Liver (tissue), 9 donors: ENCODE data around the gene NOL4. TPM values are rescaled to one million over a fixed set of nuclear protein-coding genes. Genes with fewer than 3 reads are reported as not detected.

Source experiments
- DNase-seq: peaks from one replicate; pipeline ENCODE4 v3.0.0-alpha.2; 2017; ENCODE audit warnings: low spot score
- H3K27ac ChIP-seq, 2 donors: one replicate each; pipeline ENCODE4 v1.7.0; 2013; ENCODE audit warnings: inconsistent platforms in 2 of 2, low read length in 2 of 2, control low read depth in 1 of 2, low read depth in 1 of 2, mild to moderate bottlenecking in 1 of 2
- H3K27me3 ChIP-seq, 4 donors: one replicate each; pipeline versions ENCODE4 v1.6.1 to v1.7.0; 2013; ENCODE audit warnings: low read length in 3 of 4, inconsistent platforms in 1 of 4, mild to moderate bottlenecking in 1 of 4, moderate library complexity in 1 of 4; ENCODE audit not compliant: control insufficient read depth in 4 of 4, insufficient read depth in 4 of 4
- H3K36me3 ChIP-seq, 4 donors: one replicate each; pipeline versions ENCODE4 v1.6.1 to v1.7.0; 2013; ENCODE audit warnings: low read length in 3 of 4, mild to moderate bottlenecking in 3 of 4, low read depth in 1 of 4, moderate library complexity in 1 of 4; ENCODE audit not compliant: control insufficient read depth in 4 of 4, insufficient read depth in 3 of 4
- H3K4me1 ChIP-seq, 4 donors: one replicate each; pipeline versions ENCODE4 v1.6.1 to v1.7.0; 2013; ENCODE audit warnings: low read length in 3 of 4, mild to moderate bottlenecking in 3 of 4, moderate library complexity in 1 of 4; ENCODE audit not compliant: control insufficient read depth in 4 of 4, insufficient read depth in 4 of 4
- H3K4me3 ChIP-seq, 3 donors: one replicate each; pipeline versions ENCODE4 v1.6.1 to v1.7.0; 2013; ENCODE audit warnings: low read length in 3 of 3, control low read depth in 1 of 3, low read depth in 1 of 3, mild to moderate bottlenecking in 1 of 3
- H3K9ac ChIP-seq, 2 donors: one replicate each; pipeline ENCODE4 v1.7.0; 2013; ENCODE audit warnings: low read length in 2 of 2, mild to moderate bottlenecking in 2 of 2, moderate library complexity in 2 of 2, control low read depth in 1 of 2, low read depth in 1 of 2
- H3K9me3 ChIP-seq, 4 donors: one replicate each; pipeline versions ENCODE4 v1.6.1 to v1.7.0; 2013; ENCODE audit warnings: low read length in 3 of 4; ENCODE audit not compliant: control insufficient read depth in 4 of 4
- EGR1 ChIP-seq, 2 donors: IDR thresholded peaks; 2 replicates each; pipeline ENCODE4 v1.6.1; 2016 to 2018; ENCODE audit warnings: antibody characterized with exemption in 2 of 2, low read depth in 2 of 2
- FOXA1 ChIP-seq: IDR thresholded peaks from 2 replicates; pipeline ENCODE4 v1.6.1; 2016; ENCODE audit warnings: antibody characterized with exemption
- FOXA2 ChIP-seq: IDR thresholded peaks from 2 replicates; pipeline ENCODE4 v1.6.1; 2016; ENCODE audit warnings: antibody characterized with exemption
- GABPA ChIP-seq, 2 donors: IDR thresholded peaks in 1 of 2; conservative IDR thresholded peaks in 1 of 2; 2 replicates each; pipeline ENCODE4 v1.6.1; 2016; ENCODE audit warnings: antibody characterized with exemption in 2 of 2, mild to moderate bottlenecking in 1 of 2, moderate library complexity in 1 of 2
- HNF4A ChIP-seq, 2 donors: conservative IDR thresholded peaks; 2 replicates each; pipeline ENCODE4 v1.6.1; 2016; ENCODE audit warnings: antibody characterized with exemption in 2 of 2, mild to moderate bottlenecking in 2 of 2
- HNF4G ChIP-seq: IDR thresholded peaks from 2 replicates; pipeline ENCODE4 v1.6.1; 2016; ENCODE audit warnings: antibody characterized with exemption
- JUND ChIP-seq, 2 donors: IDR thresholded peaks; 2 replicates each; pipeline ENCODE4 v1.6.1; 2016; ENCODE audit warnings: antibody characterized with exemption in 2 of 2
- NR2F2 ChIP-seq: IDR thresholded peaks from 2 replicates; pipeline ENCODE4 v1.6.1; 2016; ENCODE audit warnings: antibody characterized with exemption
- RXRA ChIP-seq, 2 donors: IDR thresholded peaks; 2 replicates each; pipeline ENCODE4 v1.6.1; 2017 to 2018; ENCODE audit warnings: antibody characterized with exemption in 2 of 2, mild to moderate bottlenecking in 1 of 2
- SP1 ChIP-seq: IDR thresholded peaks from 2 replicates; pipeline ENCODE4 v1.6.1; 2018; ENCODE audit warnings: antibody characterized with exemption, mild to moderate bottlenecking
- TAF1 ChIP-seq: conservative IDR thresholded peaks from 2 replicates; pipeline ENCODE4 v1.6.1; 2016; ENCODE audit warnings: antibody characterized with exemption, mild to moderate bottlenecking
- YY1 ChIP-seq: IDR thresholded peaks from 2 replicates; pipeline ENCODE4 v1.6.1; 2016; ENCODE audit warnings: antibody characterized with exemption, mild to moderate bottlenecking
- WGBS: extraction: QIAGEN DNeasy Blood & Tissue Kit; methylation state at CpG from one replicate; pipeline ENCODE4 v1.1.7; 2013; 5-methylcytosine and 5-hydroxymethylcytosine counted together
- polyA plus RNA-seq, 2 donors: library from polyadenylated mRNA; stranded (reverse) in 1 of 2; unstranded in 1 of 2; fragments of 200-250 nt in 1 of 2; fragments of >200 nt in 1 of 2; fragmentation: Nextera tagmentation in 1 of 2; extraction: Ambion mirVana in 1 of 2; gene quantifications; one replicate each; pipeline versions ENCODE4 v1.2.1 to v1.2.3, GENCODE V29; 2013 to 2015
- total RNA-seq, 2 donors: library from RNA; depleted of rRNA; stranded (reverse); fragments of >200 nt; gene quantifications; one replicate each; pipeline ENCODE4 v1.2.3, GENCODE V29; 2014
- TF ChIP-seq, protein P1 (sequence below): IDR thresholded peaks from 2 replicates; pipeline ENCODE4 v1.6.1; 2016; ENCODE audit warnings: antibody characterized with exemption, mild to moderate bottlenecking
- TF ChIP-seq, protein P2 (sequence below): IDR thresholded peaks from 2 replicates; pipeline ENCODE4 v1.6.1; 2016; ENCODE audit warnings: antibody characterized with exemption
- TF ChIP-seq, protein P3 (sequence below): IDR thresholded peaks from 2 replicates; pipeline ENCODE4 v1.6.1; 2016; ENCODE audit warnings: antibody characterized with exemption
- TF ChIP-seq, protein P4 (sequence below): IDR thresholded peaks from 2 replicates; pipeline ENCODE4 v1.6.1; 2016; ENCODE audit warnings: antibody characterized with exemption
- donor health status: healthy.
- donor health status: healthy.
- donor health status: healthy.
- donor health status: healthy.
- donor health status: healthy.

Gene NOL4
- total and polyA plus RNA-seq, 4 donors = 0.03 to 0.65 (median 0.16) TPM

DNA sequence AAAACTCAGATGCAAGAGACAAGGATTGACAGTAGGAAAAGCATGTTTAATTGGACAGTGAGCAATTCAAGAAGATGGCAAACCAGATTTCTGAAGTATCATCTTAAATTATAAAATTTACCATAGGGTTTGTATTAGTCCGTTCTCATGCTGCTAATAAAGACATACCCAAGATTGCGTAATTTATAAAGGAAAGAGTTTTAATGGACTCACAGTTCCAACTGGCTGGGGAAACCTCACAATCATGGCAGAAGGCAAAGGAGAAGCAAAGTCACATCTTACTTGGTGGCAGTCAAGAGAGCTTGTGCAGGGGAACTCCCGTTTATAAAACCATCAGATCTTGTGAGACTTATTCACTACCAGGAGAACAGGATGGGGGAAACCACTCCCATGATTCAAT is 24.0 kb upstream of the NOL4 start:
- H3K4me1 ChIP-seq = no peaks in the 10 kb centered on the region
- 89% methylated on average over 3 of the region's 3 CpGs for WGBS
- no peaks in the 10 kb centered on the region for H3K36me3 ChIP-seq

DNA sequence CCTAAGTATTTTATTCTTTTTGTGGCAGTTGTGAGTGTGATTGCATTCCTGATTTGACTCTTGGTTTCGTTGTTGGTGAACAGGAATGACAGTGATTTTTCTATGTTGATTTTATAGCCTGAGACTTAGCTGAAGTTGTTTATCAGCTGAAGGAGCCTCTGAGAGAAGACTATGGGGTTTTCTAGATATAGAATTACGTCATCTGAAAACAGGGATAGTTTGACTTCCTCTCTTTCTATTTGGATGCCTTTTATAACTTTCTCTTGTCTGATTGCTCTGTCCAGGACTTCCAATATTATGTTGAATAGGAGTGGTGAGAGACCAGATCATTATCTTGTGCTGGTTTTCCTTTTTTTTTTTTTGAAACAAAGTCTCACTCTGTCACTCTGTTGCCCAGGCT is 18.0 kb upstream of the NOL4 start:
- WGBS = 62% methylated on average over 2 of the region's 2 CpGs
- H3K27ac ChIP-seq = no peak overlapping the region
- H3K9ac ChIP-seq = no peak overlapping the region
- H3K27me3 ChIP-seq = no peaks in the 10 kb centered on the region
- no peaks in the 10 kb centered on the region for H3K4me1 ChIP-seq
- H3K36me3 ChIP-seq = no peaks in the 10 kb centered on the region
- H3K4me3 ChIP-seq = no peak overlapping the region
- H3K9me3 ChIP-seq = peaks cover 0 to 3% (median 0%) of the 10 kb centered on the region in 4 donors
- DNase-seq = no peak
- TF ChIP-seq, protein P1, sequence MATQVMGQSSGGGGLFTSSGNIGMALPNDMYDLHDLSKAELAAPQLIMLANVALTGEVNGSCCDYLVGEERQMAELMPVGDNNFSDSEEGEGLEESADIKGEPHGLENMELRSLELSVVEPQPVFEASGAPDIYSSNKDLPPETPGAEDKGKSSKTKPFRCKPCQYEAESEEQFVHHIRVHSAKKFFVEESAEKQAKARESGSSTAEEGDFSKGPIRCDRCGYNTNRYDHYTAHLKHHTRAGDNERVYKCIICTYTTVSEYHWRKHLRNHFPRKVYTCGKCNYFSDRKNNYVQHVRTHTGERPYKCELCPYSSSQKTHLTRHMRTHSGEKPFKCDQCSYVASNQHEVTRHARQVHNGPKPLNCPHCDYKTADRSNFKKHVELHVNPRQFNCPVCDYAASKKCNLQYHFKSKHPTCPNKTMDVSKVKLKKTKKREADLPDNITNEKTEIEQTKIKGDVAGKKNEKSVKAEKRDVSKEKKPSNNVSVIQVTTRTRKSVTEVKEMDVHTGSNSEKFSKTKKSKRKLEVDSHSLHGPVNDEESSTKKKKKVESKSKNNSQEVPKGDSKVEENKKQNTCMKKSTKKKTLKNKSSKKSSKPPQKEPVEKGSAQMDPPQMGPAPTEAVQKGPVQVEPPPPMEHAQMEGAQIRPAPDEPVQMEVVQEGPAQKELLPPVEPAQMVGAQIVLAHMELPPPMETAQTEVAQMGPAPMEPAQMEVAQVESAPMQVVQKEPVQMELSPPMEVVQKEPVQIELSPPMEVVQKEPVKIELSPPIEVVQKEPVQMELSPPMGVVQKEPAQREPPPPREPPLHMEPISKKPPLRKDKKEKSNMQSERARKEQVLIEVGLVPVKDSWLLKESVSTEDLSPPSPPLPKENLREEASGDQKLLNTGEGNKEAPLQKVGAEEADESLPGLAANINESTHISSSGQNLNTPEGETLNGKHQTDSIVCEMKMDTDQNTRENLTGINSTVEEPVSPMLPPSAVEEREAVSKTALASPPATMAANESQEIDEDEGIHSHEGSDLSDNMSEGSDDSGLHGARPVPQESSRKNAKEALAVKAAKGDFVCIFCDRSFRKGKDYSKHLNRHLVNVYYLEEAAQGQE = no peak
- TF ChIP-seq, protein P2, sequence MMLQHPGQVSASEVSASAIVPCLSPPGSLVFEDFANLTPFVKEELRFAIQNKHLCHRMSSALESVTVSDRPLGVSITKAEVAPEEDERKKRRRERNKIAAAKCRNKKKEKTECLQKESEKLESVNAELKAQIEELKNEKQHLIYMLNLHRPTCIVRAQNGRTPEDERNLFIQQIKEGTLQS = no peak
- TF ChIP-seq HNF4A (conservative IDR thresholded peaks at IDR 0.05) (no peak), FOXA2 (no peak), FOXA1 (no peak), GABPA (IDR thresholded peaks at IDR 0.05 in 1 of 2, conservative IDR thresholded peaks at IDR 0.05 in 1 of 2) (no peak), HNF4G (no peak), JUND (IDR thresholded peaks at IDR 0.05) (no peak), NR2F2 (no peak), EGR1 (IDR thresholded peaks at IDR 0.05; ENCODE audit: low read depth in 2 of 2) (no peak), TAF1 (no peak), SP1 (no peak), RXRA (IDR thresholded peaks at IDR 0.05) (no peak)
- TF ChIP-seq, protein P3, sequence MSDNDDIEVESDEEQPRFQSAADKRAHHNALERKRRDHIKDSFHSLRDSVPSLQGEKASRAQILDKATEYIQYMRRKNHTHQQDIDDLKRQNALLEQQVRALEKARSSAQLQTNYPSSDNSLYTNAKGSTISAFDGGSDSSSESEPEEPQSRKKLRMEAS = no peak
- TF ChIP-seq, protein P4, sequence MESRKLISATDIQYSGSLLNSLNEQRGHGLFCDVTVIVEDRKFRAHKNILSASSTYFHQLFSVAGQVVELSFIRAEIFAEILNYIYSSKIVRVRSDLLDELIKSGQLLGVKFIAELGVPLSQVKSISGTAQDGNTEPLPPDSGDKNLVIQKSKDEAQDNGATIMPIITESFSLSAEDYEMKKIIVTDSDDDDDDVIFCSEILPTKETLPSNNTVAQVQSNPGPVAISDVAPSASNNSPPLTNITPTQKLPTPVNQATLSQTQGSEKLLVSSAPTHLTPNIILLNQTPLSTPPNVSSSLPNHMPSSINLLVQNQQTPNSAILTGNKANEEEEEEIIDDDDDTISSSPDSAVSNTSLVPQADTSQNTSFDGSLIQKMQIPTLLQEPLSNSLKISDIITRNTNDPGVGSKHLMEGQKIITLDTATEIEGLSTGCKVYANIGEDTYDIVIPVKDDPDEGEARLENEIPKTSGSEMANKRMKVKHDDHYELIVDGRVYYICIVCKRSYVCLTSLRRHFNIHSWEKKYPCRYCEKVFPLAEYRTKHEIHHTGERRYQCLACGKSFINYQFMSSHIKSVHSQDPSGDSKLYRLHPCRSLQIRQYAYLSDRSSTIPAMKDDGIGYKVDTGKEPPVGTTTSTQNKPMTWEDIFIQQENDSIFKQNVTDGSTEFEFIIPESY = no peak

More for the DNA sequence above, 24.0 kb upstream of the NOL4 start:
- TF ChIP-seq, protein P1 = no peak
- TF ChIP-seq FOXA1 = no peak
- TF ChIP-seq, protein P3 = no peak
- TF ChIP-seq, protein P4 = no peak
- no peak for TF ChIP-seq NR2F2
- no peak for TF ChIP-seq YY1
- Histone ChIP-seq H3K9me3 (no peaks in the 10 kb centered on the region), H3K9ac (no peak overlapping the region), H3K27ac (no peak overlapping the region), H3K4me3 (no peak overlapping the region), H3K27me3 (no peaks in the 10 kb centered on the region)
- no peak for DNase-seq
